Left ventricle myocardium superior (tissue), 1 donor: ENCODE measurements around the gene TRABD2A. TPM values are rescaled to one million over a fixed set of nuclear protein-coding genes. Genes with fewer than 3 reads are reported as not detected.
A peak's percentile ranks its signal among the peaks of the same experiment; 100 is the strongest.
"Not testable (repeated sequence)": the region's sequence is repeated elsewhere in the genome, so short reads cannot be mapped to it uniquely, and the experiment has no call there.

Experiments
- ATAC-seq: fragments of 200-7000 bp; cut with Tn5 transposase; one replicate; pipeline ENCODE4 v1.9.1; 2020; ENCODE audit warnings: mild to moderate bottlenecking, moderate library complexity
- DNase-seq: peaks from one replicate; pipeline ENCODE4 v3.0.0-alpha.2; 2020
- intact Hi-C: fragments of 100-400 bp; cut with micrococcal nuclease; formaldehyde crosslinking; loops from one replicate; pipeline ENCODE4 v1.11.0; 2022
- total RNA-seq: library from RNA; stranded (reverse); fragmentation: NEBNext Ultra II Directional; extraction: Animal tissue kit (Norgen Biotek cat#: 25700); gene quantifications from one replicate; pipeline ENCODE4 v1.2.1, GENCODE V29; 2021
- donor health status: DM: no; HTN: yes; CAD: no; lungs with severe emphysema.

TRABD2A gene
- total RNA-seq, 1 donor from 2014 or later, result 0.62 TPM

- ATAC-seq (no peak), DNase-seq (no peak)
- intact Hi-C loops, result no loop called here
Observed at GRCh38 chr2:84800194-84800805, 80.6 kb downstream of the TRABD2A start.

DNA sequence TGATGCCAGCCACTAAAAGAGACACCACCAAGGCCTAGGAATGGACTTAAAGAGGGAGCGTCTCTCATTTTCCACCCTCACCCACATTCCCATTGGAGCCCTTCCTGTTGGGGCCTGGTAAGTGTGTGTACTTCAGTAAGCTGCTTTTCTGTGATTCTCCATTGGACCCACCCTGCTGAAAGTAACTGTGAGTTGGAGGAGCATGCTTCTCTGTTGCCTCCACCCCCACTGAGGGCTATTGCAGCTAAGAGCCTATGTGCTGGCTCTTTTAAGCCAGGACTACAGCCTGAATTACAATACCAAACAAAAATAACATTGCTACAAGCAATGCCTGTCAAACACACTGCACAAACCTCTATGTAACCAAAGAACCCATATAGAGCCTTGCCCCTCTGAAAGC, 81.1 kb downstream of the TRABD2A start:
- ATAC-seq, result no peak
- intact Hi-C loops, result no loop called here

DNA sequence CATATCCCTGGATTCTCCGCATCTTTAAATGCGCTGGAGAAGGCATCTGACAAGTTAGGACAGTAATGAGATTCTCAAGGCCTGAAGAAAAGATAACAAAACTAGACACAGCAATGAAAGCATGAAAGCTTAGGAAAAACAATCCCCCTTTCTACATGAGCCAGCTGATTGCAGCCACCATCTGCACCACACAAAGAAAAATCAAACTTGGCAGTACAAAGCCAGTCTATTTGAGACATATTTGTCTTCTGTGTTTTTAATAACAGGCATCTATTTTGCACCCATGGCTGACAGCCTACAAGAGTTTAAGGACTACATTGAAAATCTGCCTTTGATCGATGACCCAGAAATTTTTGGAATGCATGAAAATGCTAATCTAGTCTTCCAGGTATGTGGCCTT, 83.6 kb downstream of the TRABD2A start:
- ATAC-seq, result no peak
- no peak for DNase-seq
- intact Hi-C loops, result no loop called here

More for the DNA sequence above, 81.1 kb downstream of the TRABD2A start:
- DNase-seq, result no peak

GRCh38 chr2:84796798-84797197, 84.1 kb downstream of the TRABD2A start:
- intact Hi-C loops, result no loop called here
- no peak for ATAC-seq
- DNase-seq, result no peak

DNA sequence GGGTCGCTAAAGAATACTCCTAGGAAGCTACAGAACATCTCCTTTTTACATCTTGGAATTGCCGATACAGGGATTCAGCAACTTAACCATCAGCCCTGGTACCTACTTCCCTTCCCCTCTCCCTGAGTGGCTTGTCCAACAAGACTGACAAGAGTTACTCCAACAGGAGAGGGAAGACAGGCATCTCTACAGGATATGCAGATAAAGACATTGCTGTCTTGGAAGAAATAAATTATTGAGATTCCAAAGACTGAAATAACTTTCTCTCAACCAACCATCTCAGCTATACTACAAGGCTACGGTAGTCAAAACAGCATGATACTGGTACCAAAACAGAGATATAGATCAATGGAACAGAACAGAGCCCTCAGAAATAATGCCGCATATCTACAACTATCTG, 87.2 kb downstream of the TRABD2A start:
- intact Hi-C loops, result no loop called here
- no peak for DNase-seq
- no peak for ATAC-seq

- ATAC-seq (no peak), DNase-seq (no peak)
- intact Hi-C loops, result no loop called here
Observed at GRCh38 chr2:84792856-84793522, 87.9 kb downstream of the TRABD2A start.

DNA sequence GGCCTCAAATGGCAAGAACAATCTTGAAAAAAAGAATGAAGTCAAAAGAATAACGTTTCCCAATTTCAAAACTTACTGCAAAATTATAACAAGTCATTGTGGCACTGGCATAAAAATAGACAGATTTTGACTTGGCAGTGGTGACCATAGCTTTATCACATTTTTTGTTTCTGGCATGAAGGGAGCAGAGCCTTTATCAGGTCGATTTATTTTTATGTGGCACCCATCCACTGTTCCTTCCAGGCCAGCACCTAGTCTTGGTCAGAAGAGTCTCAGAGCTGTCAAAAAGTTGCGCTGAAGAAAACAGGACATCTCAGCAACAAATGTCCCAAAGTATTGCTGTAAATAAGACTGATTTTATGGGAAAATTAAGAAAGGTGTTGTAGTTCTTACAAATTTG, 92.4 kb downstream of the TRABD2A start:
- ATAC-seq, result peak; percentile 76
- DNase-seq, result no peak
- intact Hi-C loops, result no loop called here

DNA sequence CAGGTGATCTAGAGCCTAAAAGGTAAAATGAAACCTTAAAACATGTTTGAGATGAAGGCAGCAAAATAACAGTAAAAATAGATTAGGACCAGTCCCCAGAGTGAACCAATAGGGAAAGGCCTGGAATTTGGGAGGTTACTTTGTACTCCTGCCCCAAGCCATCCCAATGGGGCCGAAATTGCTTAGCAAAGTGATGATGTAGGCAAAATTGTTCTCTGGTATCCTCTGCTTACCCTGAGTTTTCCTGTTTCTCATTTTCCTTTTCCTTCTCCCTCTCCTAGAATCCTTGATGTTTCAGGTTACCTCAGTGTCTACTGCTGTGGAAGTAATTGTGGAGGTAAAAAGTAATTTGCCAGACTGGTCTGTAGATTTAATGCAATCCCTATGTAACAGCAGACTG, 92.9 kb downstream of the TRABD2A start:
- DNase-seq, result no peak
- intact Hi-C loops, result no loop called here
- no peak for ATAC-seq

- DNase-seq (no peak), ATAC-seq (no peak)
- intact Hi-C loops, result no loop called here
Observed at GRCh38 chr2:84786601-84787000, 94.3 kb downstream of the TRABD2A start.

DNA sequence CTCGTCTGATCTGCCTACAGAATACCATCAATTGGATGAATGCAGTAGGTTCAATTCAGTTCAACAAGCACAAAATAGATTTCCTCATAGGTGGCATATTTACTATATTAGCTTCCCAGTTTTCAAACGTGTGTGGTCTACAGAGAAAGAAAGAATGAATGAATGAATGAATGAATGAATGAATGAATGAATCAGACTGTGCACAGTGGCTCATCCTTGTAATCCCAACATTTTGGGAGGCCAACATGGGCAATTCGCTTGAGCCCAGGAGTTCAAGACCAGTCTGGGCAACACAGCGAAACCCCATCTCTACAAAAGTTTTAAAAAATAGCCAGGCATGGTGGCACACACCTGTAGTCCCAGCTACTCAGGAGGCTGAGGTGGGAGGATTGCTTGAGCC, 94.9 kb downstream of the TRABD2A start:
- ATAC-seq, result no peak
- intact Hi-C loops, result no loop called here

DNA sequence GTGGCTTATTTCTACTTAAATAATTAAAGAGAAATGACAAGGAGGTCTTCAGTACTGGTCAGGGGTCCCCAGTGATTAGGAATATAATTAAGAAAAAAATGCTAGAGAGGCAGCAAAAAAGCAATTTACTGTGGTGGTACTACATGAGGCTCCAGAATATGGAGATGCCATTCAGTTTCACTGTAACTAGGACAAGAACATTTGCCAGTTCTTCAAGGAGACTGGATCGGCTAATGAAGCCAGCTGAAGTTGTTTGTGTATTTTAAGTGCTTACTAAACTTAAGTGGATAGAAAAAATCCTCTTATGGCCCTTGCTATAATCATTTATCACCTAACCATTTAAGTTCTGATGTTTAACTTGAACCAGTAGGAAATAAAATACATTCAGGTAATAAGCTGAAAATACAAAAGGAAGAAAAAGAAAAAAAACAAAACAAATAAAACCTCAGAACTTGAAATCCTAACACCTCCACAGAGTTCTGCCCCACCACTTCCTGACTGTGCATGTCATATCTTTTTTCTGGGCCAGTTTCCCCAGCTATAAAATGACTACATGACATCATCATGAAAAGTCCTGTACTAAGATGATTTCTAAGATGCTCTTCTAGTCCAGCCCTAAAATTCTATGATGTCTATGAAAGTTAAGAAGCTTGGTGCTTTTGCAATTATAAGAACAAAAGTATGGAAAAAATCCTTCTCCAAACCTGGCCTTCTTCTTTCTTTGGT, 98.0 kb downstream of the TRABD2A start:
- ATAC-seq (no peak), DNase-seq (no peak)
- intact Hi-C loops, result no loop called here

More for the DNA sequence above, 94.9 kb downstream of the TRABD2A start:
- no peak for DNase-seq

- intact Hi-C loops, result no loop called here
- DNase-seq (no peak), ATAC-seq (no peak)
Observed at GRCh38 chr2:84781942-84782716, 98.8 kb downstream of the TRABD2A start.

GRCh38 chr2:84779781-84780180, 101.1 kb downstream of the TRABD2A start:
- ATAC-seq (no peak), DNase-seq (no peak)
- intact Hi-C loops, result no loop called here

DNA sequence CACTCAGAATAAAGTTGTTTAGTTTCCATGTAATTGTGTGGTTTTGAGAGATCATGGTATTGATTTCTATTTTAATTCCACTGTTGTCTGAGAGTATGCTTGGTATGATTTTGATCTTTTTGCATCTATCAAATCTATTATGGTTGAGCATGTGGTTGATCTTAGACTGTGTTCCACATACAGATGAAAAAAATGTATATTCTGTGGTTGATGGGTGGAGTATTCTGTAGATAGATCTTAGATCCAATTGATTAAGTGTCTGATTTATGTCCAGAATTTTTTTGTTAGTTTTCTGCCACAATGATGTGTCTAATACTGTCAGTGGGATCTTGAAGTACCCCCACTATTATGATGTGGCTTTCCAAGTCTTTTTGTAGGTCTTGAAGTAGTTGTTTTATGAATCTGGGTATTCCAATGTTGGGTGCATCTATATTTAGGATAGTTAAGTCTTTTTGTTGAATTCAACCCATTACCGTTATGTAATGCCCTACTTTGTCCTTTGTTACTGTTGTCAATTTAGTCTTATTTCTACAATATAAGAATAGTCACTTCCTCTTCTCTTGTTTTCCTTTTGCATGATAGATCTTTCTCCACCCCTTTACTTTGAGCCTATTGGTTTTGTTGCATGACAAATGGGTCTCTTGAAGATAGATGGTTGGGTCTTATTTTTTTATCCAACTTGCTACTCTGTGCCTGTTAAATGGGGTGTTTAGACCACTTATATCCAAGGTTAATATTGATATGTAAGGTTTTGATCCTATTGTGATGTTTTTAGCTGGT, 101.8 kb downstream of the TRABD2A start:
- no peak for ATAC-seq
- DNase-seq, result no peak
- intact Hi-C loops, result no loop called here

GRCh38 chr2:84776011-84776410, 104.9 kb downstream of the TRABD2A start:
- intact Hi-C loops, result no loop called here
- DNase-seq (no peak), ATAC-seq (no peak)

DNA sequence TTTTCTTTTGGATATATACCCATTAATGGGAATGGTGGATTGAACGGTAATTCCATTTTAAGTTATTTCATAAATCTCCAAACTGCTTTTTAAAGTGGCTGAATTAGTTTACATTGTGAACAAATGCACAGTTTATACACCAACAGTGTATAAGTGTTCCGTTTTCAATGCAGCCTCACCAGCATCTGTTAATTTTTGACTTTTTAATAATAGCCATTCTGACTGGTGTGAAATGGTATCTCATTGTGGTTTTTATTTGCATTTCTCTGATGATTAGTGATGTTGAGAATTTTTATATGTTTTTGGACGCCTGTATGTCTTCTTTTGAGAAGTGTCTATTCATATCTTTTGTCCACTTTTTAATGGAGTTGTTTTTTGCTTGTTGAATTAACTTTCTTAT, 107.3 kb downstream of the TRABD2A start:
- intact Hi-C loops, ATAC-seq, DNase-seq: not testable (repeated sequence)
